Measurements from ENCODE around the gene DCANP1.

DCANP1 gene

GRCh38 chr5:135480511-135480910, 33.4 kb upstream of the DCANP1 start:
- no peak for FAIRE-seq
- no peak for DNase-seq (ENCODE audit: low spot score)

DNA sequence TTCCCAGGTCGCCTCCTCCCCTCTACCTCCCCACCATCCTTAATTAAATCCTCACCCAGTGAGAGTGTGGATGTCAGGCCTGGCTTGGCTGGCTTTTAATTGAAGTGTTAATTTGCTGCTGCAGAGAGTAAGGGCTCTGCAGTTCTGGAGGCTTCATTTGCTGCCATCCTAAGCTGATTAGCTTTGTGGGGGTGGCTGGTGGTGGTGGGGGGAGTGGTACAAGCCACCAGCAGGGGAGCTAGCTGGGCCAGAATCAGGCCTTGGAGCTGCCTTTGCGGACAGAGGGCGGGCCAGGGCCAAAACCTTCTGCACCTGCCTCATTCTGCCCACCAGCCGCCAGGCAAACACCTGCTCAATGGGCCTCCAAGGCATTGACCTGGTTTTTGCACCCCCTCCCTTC, 31.8 kb upstream of the DCANP1 start:
- DNase-seq (ENCODE audit: low spot score) (no peak), FAIRE-seq (no peak)

DNA sequence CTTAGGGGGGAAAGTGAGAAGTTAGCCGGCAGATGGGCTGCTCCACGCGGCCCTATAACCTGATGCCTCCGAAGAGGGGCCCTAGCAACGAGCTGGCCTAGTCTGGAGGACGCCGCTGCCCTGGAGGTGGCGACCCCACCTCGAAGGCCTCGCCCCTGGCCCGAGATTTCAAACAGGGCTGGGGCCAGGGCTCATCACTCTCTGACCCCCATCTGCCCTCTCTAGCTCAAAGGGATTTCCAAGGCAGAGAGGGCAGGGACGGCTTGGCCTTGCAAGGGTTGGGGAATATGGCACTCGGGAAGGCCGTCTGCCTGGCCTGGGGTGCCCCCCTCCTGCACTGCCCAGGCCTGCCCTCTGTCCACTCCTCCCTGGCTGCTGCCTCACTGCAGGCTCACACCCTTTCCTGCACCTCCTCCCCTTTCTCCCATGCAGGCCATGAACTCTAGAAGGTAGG, 30.5 kb upstream of the DCANP1 start:
- FAIRE-seq (no peak), DNase-seq (ENCODE audit: low spot score) (no peak)

DNA sequence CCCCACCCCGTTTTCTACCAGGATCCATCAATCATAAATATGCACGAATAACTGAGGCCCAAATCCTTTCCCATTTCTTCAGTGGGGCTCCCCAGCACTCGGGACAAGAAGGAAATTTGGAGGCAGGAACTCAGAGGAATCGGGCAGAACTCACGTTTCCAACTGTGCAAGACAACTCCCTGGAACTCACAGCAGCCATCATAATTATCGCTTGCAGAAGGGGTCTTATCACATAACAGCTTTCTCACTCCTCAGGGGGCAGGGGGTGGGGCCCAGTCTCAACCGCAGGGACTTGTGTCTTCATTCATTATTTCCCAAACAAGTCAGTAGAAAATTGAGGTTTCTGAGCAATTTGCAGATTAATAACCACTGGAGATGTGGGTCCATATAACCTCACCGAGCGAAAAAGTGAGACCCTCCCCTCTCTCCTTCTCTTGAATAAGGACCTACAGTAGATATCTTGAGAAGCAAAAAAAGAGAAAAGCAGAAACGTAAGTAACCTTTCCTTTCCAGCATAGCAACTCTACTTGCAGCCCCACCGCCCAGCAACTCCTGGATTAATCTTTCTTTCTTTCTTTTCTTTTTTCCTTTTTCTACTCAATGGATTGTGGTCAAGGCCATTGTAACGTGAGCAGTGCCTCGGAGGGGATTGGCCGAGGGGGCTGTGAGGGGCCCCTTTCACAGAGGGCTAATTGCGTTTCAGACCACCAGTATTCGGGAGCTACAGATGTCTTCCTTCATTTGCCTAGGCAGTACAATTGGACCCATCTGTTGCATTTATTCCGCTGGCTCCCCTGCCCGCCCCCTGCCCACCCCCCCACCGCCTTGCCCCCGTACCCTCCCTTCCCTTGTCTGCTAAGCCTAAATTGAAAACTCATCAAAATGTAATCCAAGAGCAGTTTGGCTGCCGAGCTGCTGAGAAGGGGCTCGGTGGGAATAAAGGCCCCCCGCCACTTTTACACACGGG, 29.8 kb upstream of the DCANP1 start:
- FAIRE-seq (no peak), DNase-seq (ENCODE audit: low spot score) (no peak)

DNA sequence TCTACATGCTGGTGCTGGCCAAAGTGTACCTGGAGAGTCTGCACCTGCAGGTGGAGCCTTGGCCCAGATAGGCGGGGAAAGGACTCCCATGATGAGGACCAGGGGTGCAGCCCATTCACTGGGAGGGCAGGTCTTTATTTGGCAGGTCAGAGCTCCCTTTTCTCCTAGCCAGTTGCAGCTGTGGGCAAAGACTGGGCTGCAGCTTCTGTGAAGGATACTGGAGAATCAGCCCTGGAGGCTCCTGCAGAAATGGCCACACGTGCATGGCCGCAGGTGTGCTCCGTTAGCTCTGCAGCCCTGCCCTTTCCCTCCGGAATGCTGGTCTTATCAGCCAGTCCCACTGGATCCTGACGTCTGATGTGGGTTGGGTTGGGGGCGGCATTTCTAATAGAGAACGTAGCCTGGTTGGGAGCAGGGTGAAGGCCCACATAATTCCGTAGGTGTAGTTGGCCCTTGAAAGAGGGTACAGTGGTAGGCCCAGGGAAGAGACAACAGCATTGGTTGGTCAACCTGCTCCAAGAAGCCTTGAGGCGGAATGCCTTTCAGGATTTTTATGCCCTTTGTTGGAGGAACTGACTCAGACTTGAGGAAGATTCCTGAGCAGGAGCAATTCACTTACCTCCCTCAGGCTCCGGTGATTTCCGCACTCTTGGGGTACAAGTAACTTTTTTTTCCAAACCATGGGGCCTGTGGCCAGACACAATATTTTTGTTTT, 27.0 kb upstream of the DCANP1 start:
- DNase-seq (ENCODE audit: low spot score) (no peak), FAIRE-seq (no peak)

- FAIRE-seq (no peak), DNase-seq (ENCODE audit: low spot score) (no peak)
Measured at GRCh38 chr5:135472141-135472540, 25.0 kb upstream of the DCANP1 start.

GRCh38 chr5:135471726-135472125, 24.6 kb upstream of the DCANP1 start:
- no peak for FAIRE-seq
- no peak for DNase-seq (ENCODE audit: low spot score)

- no peak for DNase-seq (ENCODE audit: low spot score)
Measured at GRCh38 chr5:135469911-135470310, 22.8 kb upstream of the DCANP1 start.

DNA sequence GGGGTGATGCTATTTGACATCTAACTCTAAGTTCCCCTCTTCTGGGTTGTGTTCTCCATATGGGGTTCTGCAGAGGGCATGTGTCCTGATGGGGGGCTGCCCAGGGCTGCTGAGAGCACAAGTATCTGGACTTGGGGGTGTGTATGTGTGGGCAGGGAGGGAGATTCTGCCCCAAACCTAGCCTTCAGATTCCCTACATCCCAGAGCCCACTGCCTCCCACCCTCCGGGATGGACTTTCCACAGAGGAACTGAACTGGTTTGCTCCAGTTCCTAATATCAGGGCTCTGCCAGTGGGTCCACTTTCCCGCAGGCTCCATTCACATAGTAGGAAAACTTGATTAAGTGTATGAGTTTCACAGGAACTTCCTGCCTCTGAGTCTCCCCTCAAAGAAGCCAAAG, 21.4 kb upstream of the DCANP1 start:
- FAIRE-seq = no peak
- DNase-seq (ENCODE audit: low spot score) = no peak

More at GRCh38 chr5:135469911-135470310, 22.8 kb upstream of the DCANP1 start:
- no peak for FAIRE-seq

GRCh38 chr5:135467871-135468485, 20.8 kb upstream of the DCANP1 start:
- FAIRE-seq (no peak), DNase-seq (ENCODE audit: low spot score) (no peak)

GRCh38 chr5:135467051-135467625, 20.0 kb upstream of the DCANP1 start:
- DNase-seq (ENCODE audit: low spot score) = no peak
- FAIRE-seq = no peak

DNA sequence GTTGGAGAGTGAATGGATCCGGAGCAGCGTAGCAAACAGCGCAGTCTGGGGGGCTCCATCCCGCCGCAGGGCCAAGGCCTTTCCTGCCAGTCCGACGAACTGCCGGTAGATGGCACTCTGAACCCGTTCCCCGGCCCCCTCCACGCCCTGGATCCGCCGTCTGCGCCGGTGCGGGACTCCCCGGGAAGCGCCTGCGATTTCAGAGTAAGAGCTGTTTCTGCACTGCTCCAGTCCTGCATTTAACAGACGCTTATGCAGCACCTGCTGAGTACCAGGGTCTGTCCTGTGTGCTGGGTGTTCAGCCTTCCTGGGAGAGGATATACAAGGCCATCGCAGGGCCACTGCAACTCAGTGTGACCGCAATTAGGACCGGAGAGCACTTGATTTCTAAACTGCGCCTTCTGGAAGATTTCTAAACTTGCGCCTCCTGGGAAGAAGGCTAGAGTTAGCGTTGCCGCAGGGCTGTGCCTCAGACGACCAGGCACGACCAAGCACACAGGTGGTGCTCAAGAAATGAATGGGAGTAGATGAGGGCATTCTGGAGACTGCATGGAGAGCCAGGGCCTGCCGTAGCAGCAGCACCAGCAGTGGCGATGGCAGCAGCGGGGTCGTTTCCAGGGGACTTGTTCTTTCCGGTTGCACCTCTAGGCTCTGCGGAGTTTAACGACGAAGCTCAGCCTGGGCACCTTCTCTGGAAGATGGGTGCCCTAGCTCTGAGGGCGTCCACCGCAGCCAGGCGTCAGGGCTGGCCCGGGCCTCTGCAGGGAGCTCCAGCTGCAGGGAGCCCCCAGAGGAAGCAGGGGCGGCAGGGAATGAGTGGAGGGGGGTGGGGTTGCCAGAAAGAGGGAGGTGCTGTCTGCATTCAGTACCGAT, 19.3 kb upstream of the DCANP1 start:
- no peak for FAIRE-seq

GRCh38 chr5:135465391-135466122, 18.4 kb upstream of the DCANP1 start:
- DNase-seq (ENCODE audit: low spot score) = no peak
- FAIRE-seq = no peak

More for the DNA sequence above, 19.3 kb upstream of the DCANP1 start:
- DNase-seq (ENCODE audit: low spot score) = peak; percentile 20

DNA sequence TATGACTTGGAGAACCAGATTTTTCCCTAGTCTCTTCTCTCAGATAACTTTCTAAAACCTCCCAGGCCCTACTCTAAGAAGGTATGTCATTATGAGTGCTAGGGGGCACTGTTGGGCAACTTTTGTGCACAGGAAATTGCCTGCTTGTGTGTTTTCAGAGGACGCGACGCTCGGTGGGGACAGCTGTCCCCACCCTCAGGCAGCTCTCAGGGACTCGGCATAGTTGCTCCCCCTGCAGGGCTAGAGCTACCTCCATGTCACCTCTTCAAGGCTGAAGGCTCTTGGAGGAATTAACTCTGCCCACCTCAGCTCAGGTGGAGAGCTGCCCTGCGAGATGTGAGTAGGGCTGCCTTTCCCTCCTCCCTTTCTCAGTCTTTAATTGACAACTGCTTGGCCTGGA, 15.2 kb upstream of the DCANP1 start:
- no peak for FAIRE-seq
- DNase-seq (ENCODE audit: low spot score) = peak; percentile 41

DNA sequence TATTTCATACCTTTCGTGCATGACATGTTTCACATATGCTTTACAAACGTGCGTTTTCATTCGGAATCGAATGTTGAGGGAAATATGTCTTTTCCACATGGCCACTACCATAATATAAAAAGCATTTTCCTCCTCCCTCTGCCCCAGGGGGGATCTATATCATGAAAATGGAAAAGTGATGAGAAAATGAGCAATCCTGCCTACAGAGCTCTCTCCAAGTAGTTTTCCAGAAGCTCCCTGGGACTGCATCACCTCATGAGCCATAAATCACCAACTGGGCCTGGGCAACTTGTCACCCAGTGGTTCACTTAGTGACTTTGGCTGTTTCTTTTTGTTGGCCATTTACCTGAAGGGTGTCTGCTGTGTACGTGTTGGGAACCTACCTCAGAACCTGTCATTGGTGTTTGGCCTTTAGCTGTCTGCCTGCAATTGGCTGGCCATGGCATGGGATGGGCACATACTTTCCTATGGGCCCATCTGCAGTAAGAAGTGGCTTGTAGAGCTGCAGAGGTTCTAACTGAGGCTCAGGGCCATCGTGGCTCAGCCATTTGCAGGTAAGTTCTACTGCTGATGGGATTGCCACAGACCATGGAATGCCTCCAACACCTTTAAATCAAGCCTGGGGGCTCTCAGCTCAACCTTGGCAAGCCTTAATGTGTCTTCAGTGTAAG, 14.5 kb upstream of the DCANP1 start:
- no peak for FAIRE-seq

GRCh38 chr5:135460246-135461033, 13.3 kb upstream of the DCANP1 start:
- no peak for FAIRE-seq

More for the DNA sequence above, 14.5 kb upstream of the DCANP1 start:
- no peak for DNase-seq (ENCODE audit: low spot score)

DNA sequence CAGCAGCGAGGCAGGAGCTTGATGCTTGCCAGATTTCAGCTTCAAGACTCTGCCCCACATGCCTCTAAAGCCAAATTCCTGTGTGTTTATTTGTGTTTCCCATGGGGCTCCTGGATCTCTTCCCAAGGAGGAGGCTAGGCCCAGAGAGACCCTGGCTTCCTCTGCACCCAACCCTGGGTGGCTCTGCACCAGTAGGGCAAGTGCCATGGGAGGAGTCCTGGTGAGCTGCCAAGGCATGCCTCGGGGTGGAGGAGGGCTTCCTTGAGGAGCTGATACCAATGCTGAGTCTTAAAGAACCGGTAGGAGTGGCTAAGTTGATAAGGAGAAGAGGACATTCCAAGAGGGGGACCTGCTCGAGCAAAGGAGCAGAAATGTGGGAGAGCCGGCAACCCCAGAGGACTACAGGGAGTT, 11.8 kb upstream of the DCANP1 start:
- DNase-seq (ENCODE audit: low spot score) (no peak), FAIRE-seq (no peak)

More at GRCh38 chr5:135460246-135461033, 13.3 kb upstream of the DCANP1 start:
- no peak for DNase-seq (ENCODE audit: low spot score)

DNA sequence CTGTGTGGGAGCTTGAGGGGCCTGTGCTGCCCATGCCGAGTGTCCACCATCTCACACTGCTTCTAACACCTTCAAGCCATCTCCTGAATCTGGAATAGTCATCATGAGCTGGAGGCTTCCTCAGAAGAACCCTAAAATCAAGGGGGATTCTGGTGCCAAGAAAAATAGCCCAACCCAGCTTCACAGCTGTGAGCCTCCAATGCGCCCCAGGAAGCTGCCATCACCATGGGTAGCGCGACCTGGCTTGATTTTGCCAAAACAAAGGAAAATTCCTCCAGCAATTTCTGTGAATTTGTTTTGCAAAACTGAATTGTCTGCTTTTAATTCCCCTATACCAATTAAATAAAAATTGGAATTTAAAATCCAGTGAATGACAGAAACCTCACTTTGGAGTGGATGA, 11.2 kb upstream of the DCANP1 start:
- DNase-seq (ENCODE audit: low spot score) (no peak), FAIRE-seq (no peak)
